HL-60 (cell line): ENCODE measurements around the gene PRCC.

Experiments used
- GABPA ChIP-seq: IDR thresholded peaks from 2 replicates; pipeline ENCODE4 v1.6.1; 2012; ENCODE audit warnings: low read depth
- POLR2AphosphoS5 ChIP-seq: IDR thresholded peaks from 2 replicates; pipeline ENCODE4 v1.6.1; 2012; ENCODE audit warnings: low read depth
- TF ChIP-seq, protein P1 (sequence below): IDR thresholded peaks from one replicate; pipeline ENCODE4 v1.5.1; 2011; ENCODE audit warnings: low read length, control low read depth, inconsistent platforms; ENCODE audit not compliant: insufficient read depth
- TF ChIP-seq, protein P2 (sequence below): IDR thresholded peaks from 2 replicates; pipeline ENCODE4 v1.6.1; 2012; ENCODE audit warnings: low read depth; ENCODE audit not compliant: insufficient replicate concordance

DNA sequence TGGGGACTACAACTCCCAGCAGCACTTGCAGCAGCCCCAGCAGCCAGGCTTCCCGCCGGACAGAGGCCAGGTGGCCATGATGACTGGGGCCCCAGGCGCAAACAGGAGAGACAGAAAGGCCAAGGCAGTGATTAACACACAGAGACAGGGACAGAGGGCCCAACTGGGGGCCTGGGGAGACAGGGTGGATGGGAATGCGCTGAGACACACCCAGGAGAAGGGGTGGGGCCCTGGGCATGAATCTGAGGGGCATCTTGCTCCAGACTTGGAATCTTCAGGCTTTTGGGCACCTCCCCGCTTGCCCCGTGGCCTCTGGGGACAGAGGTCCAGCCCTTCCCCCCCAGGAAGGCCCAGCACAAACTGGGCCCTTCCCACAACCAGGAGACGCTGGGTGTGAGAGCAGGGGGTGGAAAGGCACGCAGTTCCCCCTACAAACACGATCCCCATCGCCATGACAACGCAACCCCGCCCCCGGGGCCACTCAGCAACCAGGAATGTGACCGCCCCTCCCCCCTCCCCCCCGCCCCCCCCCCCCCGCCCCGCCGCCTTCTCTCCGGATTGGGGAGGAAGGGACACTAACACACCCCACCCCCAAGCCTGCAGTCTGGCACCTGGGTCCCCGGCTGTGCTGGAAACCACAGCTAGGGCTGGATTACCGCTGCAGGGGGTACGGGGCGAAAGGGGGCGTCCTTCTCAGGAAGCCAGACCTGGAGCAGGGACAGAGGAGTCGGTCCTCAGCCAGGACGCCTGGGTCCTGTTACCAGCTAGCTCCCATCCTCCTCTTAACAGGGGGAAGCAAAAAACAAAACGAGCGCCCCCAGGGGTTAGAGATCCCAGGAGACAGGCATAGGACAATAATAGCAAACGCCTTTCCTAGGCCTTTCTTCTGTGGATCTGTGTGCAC is 20.4 kb upstream of the PRCC start:
- no peak; the same call in 1 of the 2 replicates for TF ChIP-seq POLR2AphosphoS5
- TF ChIP-seq, protein P1, sequence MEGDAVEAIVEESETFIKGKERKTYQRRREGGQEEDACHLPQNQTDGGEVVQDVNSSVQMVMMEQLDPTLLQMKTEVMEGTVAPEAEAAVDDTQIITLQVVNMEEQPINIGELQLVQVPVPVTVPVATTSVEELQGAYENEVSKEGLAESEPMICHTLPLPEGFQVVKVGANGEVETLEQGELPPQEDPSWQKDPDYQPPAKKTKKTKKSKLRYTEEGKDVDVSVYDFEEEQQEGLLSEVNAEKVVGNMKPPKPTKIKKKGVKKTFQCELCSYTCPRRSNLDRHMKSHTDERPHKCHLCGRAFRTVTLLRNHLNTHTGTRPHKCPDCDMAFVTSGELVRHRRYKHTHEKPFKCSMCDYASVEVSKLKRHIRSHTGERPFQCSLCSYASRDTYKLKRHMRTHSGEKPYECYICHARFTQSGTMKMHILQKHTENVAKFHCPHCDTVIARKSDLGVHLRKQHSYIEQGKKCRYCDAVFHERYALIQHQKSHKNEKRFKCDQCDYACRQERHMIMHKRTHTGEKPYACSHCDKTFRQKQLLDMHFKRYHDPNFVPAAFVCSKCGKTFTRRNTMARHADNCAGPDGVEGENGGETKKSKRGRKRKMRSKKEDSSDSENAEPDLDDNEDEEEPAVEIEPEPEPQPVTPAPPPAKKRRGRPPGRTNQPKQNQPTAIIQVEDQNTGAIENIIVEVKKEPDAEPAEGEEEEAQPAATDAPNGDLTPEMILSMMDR, result no peak
- TF ChIP-seq GABPA, result no peak
- TF ChIP-seq, protein P2, sequence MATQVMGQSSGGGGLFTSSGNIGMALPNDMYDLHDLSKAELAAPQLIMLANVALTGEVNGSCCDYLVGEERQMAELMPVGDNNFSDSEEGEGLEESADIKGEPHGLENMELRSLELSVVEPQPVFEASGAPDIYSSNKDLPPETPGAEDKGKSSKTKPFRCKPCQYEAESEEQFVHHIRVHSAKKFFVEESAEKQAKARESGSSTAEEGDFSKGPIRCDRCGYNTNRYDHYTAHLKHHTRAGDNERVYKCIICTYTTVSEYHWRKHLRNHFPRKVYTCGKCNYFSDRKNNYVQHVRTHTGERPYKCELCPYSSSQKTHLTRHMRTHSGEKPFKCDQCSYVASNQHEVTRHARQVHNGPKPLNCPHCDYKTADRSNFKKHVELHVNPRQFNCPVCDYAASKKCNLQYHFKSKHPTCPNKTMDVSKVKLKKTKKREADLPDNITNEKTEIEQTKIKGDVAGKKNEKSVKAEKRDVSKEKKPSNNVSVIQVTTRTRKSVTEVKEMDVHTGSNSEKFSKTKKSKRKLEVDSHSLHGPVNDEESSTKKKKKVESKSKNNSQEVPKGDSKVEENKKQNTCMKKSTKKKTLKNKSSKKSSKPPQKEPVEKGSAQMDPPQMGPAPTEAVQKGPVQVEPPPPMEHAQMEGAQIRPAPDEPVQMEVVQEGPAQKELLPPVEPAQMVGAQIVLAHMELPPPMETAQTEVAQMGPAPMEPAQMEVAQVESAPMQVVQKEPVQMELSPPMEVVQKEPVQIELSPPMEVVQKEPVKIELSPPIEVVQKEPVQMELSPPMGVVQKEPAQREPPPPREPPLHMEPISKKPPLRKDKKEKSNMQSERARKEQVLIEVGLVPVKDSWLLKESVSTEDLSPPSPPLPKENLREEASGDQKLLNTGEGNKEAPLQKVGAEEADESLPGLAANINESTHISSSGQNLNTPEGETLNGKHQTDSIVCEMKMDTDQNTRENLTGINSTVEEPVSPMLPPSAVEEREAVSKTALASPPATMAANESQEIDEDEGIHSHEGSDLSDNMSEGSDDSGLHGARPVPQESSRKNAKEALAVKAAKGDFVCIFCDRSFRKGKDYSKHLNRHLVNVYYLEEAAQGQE, result no peak
